Left forelimb (tissue), 1 donor: ENCODE data around the gene TGM2.

Experiments used
- DNase-seq: peaks from one replicate; pipeline ENCODE4 v3.0.0-alpha.2; 2018; ENCODE audit warnings: low spot score

Gene TGM2

GRCh38 chr20:38092915-38093314 is 72.2 kb downstream of the TGM2 start:
- DNase-seq, result no peak

GRCh38 chr20:38092260-38092857 is 72.7 kb downstream of the TGM2 start:
- no peak for DNase-seq

- no peak for DNase-seq
These were observed 73.4 kb downstream of the TGM2 start for GRCh38 chr20:38091441-38092216.

- no peak for DNase-seq
These were observed 75.0 kb downstream of the TGM2 start for GRCh38 chr20:38090061-38090460.

- DNase-seq, result no peak
These were observed 75.6 kb downstream of the TGM2 start for GRCh38 chr20:38089500-38089899.

GRCh38 chr20:38085026-38085425 is 80.0 kb downstream of the TGM2 start:
- no peak for DNase-seq

GRCh38 chr20:38084425-38084951 is 80.6 kb downstream of the TGM2 start:
- no peak for DNase-seq

GRCh38 chr20:38083338-38084048 is 81.6 kb downstream of the TGM2 start:
- no peak for DNase-seq

- no peak for DNase-seq
These were observed 82.2 kb downstream of the TGM2 start for GRCh38 chr20:38082894-38083293.

- no peak for DNase-seq
These were observed 83.5 kb downstream of the TGM2 start for GRCh38 chr20:38081575-38081974.

GRCh38 chr20:38079353-38079752 is 85.7 kb downstream of the TGM2 start:
- DNase-seq, result no peak

GRCh38 chr20:38078084-38078483 is 87.0 kb downstream of the TGM2 start:
- DNase-seq, result no peak
